Muscle of arm (tissue), 12 donors: Measurements from ENCODE around the gene CRMP1. TPM values are rescaled to one million over a fixed set of nuclear protein-coding genes. Genes with fewer than 3 reads are reported as not detected.
"Not testable (repeated sequence)": the region's sequence is repeated elsewhere in the genome, so short reads cannot be mapped to it uniquely, and the experiment has no call there.

ENCODE experiments used
- DNase-seq: peaks from one replicate; pipeline ENCODE4 v3.0.0-alpha.2; 2013
- polyA plus RNA-seq, 12 donors: library from polyadenylated mRNA; unstranded; fragments of 120-200 nt; gene quantifications; one replicate each; pipeline ENCODE4 v1.2.1, GENCODE V29; 2013; ENCODE audit not compliant: insufficient read length in 12 of 12

CRMP1 gene
- polyA plus RNA-seq, 12 donors = 15.2 to 47.1 (median 24.1) TPM; not detected in 1

- no peak for DNase-seq
Measured at GRCh38 chr4:5858020-5858769, 34.7 kb downstream of the CRMP1 start.

DNA sequence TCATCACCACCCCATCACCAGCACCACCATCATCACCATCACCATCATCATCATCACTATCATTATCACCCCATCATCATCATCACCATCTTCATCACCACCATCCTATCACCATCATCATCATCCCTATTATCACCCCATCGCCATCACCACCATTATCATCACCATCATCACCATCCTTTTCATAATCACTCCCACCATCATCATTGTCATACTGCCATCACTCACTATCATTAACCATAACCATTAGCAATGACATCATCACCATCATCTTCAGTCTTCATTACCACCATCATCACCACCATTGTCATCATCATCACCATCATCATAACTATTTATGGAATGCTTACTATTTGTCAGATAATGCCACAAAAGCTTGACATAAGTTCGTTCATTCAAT, 35.7 kb downstream of the CRMP1 start:
- no peak for DNase-seq

DNA sequence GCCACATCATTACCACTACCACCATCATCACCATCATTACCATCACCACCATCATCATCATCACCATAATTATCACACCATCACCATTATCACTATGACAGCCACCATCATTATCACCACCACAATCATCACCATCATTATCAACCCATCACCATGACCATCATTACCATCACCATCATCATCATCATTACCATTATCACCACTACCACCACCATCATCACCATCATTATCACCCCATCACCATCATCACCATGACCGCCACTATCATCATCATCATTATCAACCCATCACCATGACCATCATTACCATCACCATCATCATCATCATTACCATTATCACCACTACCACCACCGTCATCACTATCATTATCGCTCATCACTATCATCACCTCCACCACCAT, 36.5 kb downstream of the CRMP1 start:
- DNase-seq = not testable (repeated sequence)

GRCh38 chr4:5854929-5855328, 38.0 kb downstream of the CRMP1 start:
- DNase-seq = no peak

DNA sequence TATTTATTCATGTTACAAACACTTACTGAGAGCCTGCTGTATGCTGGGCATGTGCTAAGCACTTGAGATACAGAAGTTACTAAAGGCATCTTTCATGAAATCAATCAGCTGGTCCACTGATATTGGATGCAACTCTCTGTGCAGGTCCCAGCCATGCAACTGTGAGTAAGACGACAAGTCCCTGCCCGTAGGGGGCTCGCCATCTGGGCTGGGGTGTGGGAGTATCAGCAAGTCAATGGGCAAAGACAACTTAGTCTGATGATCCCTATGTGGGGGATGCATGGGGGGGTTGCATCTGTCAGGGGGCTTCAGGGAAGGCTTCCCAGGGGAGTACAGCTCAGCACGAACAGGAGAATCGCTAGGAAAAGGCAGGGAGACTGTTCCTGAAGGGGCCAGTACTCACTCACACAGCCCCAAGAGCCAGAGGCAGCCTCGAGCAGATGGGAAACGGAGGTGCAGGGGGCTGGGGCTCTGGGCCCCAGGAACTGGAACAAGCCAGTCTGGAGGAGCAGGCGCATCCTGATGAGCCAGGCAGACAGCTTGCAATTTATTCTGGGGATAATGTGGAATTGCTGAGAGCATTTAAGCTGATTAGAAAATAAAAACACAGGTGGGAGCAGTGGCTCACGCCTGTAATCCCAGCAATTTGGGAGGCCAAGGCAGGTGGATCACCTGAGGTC, 40.2 kb downstream of the CRMP1 start:
- no peak for DNase-seq

DNA sequence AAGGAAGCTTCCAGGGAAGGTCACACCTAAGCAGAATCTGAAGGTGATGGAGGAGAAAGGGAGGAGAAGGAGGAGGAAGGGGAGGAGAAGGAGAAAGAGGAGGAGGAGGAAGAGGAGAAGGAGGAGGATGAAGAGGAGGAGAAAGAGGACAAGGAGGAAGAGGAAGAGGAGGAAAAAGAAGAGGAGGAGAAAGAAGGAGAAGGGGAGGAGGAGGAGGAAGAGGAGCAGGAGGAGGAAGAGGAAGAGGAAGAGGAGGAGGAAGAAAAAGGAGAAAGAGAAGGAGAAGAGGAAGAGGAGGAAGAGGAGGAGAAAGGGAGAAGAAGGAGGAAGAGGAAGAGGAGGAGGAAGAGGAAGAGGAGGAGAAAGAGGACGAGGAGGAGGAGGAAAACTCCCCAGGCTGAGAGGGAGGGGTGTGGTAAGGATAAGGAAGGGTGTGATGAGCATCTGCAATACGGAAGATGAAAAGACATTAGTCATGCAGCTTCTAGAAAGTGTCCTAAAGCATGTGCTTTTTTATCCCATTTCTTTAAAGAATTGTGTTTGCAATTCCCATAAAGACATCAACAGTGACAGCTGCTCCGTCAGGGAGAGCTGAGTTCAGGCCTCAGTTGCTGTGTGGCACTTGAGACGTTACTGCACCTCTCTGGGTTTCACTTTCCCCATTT, 41.1 kb downstream of the CRMP1 start:
- no peak for DNase-seq

DNA sequence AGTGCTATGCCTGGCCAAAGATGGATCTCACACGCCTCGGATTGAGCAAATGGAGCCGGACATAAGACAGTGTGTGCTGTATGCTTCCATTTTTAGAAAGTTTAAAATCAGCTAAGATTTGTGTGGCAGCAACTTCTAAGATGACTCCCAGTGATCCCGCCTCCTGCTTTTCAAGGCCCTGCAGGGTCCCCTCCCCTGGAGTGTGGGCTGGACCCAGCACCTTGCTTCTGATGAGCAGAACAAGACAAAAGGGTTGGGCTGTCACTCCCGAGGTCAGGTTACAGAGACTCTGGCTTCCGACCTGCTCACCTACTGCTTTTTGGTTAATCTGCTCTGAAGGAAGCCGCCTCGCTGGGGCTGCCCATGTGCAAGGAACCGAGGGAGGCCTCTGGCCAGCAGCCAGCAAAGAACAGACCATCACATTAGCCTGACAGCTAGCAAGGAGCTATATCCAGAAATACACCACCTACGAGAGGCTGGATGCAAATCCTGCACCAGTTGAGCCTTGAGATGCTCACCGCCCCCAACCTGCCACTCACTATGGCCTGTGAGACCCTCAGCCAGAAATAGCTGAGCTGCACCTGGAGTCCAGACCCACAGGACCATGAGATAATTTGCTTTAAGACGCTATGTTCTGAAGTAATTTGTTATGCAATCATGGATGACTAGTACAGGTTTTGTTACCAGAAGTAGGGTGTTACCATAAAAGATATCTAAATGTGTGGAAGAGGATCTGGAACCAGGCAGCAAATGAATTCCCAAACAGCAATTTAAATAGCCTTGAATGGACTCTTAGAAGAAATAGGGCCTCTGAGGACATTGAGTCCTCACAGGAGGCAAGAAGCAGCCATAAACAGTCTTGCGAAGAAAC, 47.6 kb downstream of the CRMP1 start:
- no peak for DNase-seq

GRCh38 chr4:5843573-5844530, 49.0 kb downstream of the CRMP1 start:
- no peak for DNase-seq

GRCh38 chr4:5842456-5842855, 50.4 kb downstream of the CRMP1 start:
- no peak for DNase-seq

- DNase-seq = peak; percentile 88
Measured at GRCh38 chr4:5839751-5840674, 52.9 kb downstream of the CRMP1 start.

DNA sequence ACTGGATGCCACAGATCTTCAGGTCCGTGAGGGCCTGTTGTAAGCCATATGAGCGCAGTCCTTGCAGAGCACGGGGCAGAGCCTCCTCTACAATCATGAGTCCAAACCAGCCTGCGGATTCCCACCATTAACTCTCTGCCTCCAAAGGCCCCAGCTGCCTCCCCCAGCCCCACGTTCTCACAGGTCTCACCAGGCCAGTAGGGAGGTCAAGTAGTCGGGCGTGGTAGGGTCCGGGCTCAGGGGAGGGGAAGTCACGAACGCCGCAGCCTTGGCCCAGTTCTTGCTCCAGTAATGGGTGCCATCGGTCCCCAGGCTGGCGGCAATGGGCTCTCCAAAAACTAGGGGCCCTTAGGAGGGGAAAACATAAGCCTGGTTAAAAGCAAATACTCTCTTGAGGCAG, 53.6 kb downstream of the CRMP1 start:
- DNase-seq = no peak

DNA sequence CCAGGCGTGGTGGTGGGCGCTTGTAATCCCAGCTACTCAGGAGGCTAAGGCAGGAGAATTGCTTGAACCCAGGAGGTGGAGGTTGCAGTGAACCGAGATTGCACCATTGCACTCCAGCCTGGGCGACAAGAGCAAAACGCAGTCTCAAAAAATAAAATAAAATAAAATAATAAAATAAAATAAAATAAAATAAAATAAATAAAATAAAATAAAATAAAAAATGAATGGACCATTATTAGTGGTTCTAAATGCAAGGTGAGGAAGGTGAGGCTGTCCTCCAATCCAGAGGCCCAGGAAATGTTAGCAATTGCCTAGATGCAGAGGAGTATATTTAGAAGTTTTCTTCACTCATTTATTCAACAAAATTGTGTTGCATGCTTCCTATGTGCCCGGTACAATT, 55.4 kb downstream of the CRMP1 start:
- DNase-seq = not testable (repeated sequence)

DNA sequence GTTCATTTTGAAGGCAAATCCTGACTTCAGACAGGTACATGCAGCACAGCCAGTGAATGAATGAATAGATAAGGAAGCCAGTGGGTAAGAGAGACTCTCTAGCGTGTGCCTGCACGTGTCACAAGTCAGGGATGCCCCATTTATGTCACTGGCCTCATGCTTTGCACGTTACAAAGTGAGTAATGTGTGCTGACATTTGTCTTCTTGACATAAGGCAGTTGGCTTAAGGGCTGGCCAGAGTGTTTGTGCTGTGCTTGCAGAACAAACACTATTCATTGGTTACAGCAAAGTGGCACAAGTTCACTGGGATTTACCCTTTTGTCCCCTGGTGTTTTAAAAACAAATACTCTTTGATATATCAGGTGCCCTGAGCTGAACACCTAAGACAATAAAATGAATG, 55.9 kb downstream of the CRMP1 start:
- no peak for DNase-seq

DNA sequence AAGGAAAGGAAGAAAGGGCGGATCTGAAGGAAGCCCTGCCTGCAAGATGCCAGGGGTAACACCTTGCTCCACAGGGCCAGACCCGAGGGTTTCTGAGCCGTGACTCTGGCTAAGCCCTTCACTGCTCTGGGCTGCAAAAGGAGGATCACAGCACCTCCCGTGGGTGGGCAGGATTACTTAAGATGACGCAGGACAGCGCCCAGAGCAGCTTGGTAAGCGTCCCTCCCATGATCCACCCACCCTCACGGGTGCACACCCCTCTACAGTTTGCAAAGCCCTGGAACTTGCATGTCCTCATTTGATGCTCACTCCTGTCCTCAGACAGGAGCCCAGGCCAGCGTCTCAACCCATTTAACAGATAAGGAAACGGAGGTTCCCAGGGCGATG, 64.9 kb downstream of the CRMP1 start:
- no peak for DNase-seq

- no peak for DNase-seq
Measured at GRCh38 chr4:5827108-5828004, 65.5 kb downstream of the CRMP1 start.

DNA sequence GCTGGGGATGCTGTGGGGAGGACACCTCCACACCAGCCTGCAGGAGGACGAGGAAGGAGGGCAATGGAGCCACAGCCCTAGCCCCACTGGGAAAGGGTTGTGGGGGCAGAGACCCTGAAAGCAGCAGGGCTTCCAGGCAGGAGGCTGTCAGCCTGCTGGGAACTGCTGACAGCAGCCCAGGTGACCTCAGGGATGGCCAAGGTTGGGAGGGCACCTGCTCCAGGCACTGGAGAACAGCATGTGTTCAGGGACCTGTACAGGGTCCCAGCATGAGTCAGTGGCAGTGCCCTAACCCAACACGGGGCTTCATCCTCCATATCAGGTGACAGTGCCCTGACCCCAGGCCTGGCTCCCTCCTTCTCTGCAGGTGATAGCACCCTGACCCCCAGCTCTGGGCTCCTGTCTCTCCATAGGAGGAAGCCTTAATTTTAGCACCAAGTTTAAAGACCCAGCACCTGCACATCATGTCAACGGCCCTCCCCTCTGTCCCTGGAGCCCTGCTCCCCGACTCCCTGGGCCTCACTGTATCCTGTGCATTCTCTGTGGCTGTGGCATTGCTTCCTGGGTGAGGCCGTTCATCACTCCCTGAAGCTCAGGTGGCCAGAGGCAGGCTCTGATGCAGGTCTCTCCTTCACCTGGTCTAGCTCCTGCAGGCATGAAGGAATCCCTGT, 66.3 kb downstream of the CRMP1 start:
- DNase-seq = no peak

DNA sequence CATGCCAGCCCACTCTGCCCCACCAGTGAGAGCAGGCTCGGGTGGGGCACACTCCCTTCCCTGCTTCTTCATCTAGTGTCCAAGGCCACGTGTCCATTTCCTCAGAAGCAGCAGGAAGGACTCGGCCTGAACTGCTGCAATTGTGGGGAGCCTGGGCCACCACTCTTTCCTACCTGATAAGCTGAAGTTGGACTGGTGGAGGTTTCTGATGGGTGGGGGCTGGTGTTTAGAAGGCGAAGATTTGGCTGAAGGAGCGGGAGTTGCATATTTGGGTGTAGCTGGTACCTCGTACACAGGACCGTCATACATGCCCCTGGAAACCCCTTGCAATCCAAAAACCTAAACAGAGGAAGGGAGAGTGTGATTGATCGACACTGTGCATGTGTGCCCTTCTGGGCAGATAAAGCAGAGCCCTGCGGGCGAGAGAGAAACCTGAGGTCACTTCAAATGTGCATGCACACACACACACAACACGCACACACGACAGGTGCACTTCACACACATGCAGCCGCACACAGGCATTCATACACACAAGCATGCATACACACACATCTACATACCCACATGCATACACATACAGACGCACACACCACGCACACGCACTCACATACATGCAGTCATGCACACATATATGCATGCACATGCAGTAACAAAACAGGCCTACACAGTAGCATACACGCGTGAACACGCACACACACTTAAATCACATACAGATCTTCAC, 67.4 kb downstream of the CRMP1 start:
- no peak for DNase-seq
